Common myeloid progenitor, CD34-positive (primary cell): Measurements from ENCODE around the gene PARPBP.
"Not testable (repeated sequence)": the region's sequence is repeated elsewhere in the genome, so short reads cannot be mapped to it uniquely, and the experiment has no call there.

Experiments used
- CTCF ChIA-PET: fragments of 350-600 bp; sonication (Branson Sonifier 250); formaldehyde crosslinking; loops from one replicate; lab custom pipeline; 2021; ENCODE audit warnings: antibody characterized with exemption; lab: Charles Lee
- POLR2A ChIA-PET: fragments of 350-600 bp; sonication (Branson Sonifier 250); formaldehyde crosslinking; loops from one replicate; lab custom pipeline; 2021; ENCODE audit warnings: antibody characterized with exemption; lab: Charles Lee
- DNase-seq, 3 donors: peaks; one replicate each; pipeline versions ENCODE4 v3.0.0 to v3.0.0-alpha.2; 2013
- H3K27ac ChIP-seq, 2 experiments: 1 replicate in 1 of 2; 2 replicates in 1 of 2; pipeline ENCODE4 v1.7.0; 2013; ENCODE audit warnings: inconsistent platforms in 2 of 2, low read length in 2 of 2, mild to moderate bottlenecking in 2 of 2, low read depth in 1 of 2, moderate library complexity in 1 of 2; ENCODE audit not compliant: severe bottlenecking in 2 of 2, insufficient read depth in 1 of 2, poor library complexity in 1 of 2
- H3K27me3 ChIP-seq, 5 experiments: replicated peaks in 2 of 5; 1 replicate in 3 of 5; 2 replicates in 2 of 5; pipeline versions ENCODE4 v1.6.1 to v1.7.0; 2013; ENCODE audit warnings: low read length in 4 of 5, mild to moderate bottlenecking in 2 of 5, moderate library complexity in 2 of 5, inconsistent platforms in 1 of 5; ENCODE audit not compliant: insufficient read depth in 5 of 5, control insufficient read depth in 4 of 5
- H3K36me3 ChIP-seq, 4 experiments: 1 replicate in 2 of 4; 2 replicates in 2 of 4; pipeline versions ENCODE4 v1.6.1 to v1.7.0; 2013; ENCODE audit warnings: low read length in 3 of 4, control low read depth in 1 of 4, mild to moderate bottlenecking in 1 of 4; ENCODE audit not compliant: control insufficient read depth in 4 of 4, insufficient read depth in 4 of 4
- H3K4me1 ChIP-seq, 4 experiments: 1 replicate in 3 of 4; 2 replicates in 1 of 4; pipeline versions ENCODE4 v1.6.1 to v1.7.1; 2013; ENCODE audit warnings: low read length in 3 of 4, mild to moderate bottlenecking in 3 of 4, control low read depth in 1 of 4, inconsistent platforms in 1 of 4, moderate library complexity in 1 of 4; ENCODE audit not compliant: control insufficient read depth in 4 of 4, insufficient read depth in 4 of 4; ENCODE audit errors: control extremely low read depth in 1 of 4
- H3K4me3 ChIP-seq, 7 experiments: 1 replicate in 4 of 7; 2 replicates in 3 of 7; pipeline versions ENCODE4 v1.5.1 to v1.7.0; 2013; ENCODE audit warnings: mild to moderate bottlenecking in 7 of 7, low read length in 6 of 7, moderate library complexity in 6 of 7, inconsistent platforms in 2 of 7, low read depth in 2 of 7, control low read depth in 1 of 7; ENCODE audit not compliant: insufficient read depth in 4 of 7, control insufficient read depth in 1 of 7; ENCODE audit errors: extremely low read depth in 1 of 7
- H3K9me3 ChIP-seq, 5 experiments: 1 replicate in 4 of 5; 2 replicates in 1 of 5; pipeline versions ENCODE4 v1.6.1 to v1.7.1; 2013; ENCODE audit warnings: low read length in 4 of 5, mild to moderate bottlenecking in 2 of 5, inconsistent platforms in 1 of 5, low read depth in 1 of 5, moderate library complexity in 1 of 5; ENCODE audit not compliant: control insufficient read depth in 4 of 5, insufficient read depth in 2 of 5; ENCODE audit errors: control extremely low read depth in 1 of 5
- WGBS: methylation state at CpG from one replicate; pipeline ENCODE4 v1.1.5; 2013; ENCODE audit not compliant: insufficient coverage; 5-methylcytosine and 5-hydroxymethylcytosine counted together

PARPBP gene

DNA sequence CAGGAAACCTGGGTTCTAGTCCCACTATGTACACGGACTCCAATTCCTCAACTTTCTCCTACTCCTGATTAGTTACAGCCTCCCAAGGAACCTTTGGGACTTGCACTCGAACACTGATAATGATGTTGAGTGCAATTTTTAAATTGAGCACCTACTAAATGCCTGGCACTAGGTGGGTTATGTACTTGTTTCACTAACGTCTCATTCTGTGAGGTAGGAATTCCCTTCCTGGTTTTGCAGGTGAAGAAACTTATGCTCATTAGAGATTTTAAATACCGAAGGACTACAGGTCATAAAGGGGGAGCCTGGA, 536 bp downstream of the PARPBP start:
- Histone ChIP-seq H3K4me3 (peak overlapping the region; percentile 81 to 95 (median 87)), H3K4me1 (peaks cover 5 to 26% (median 17%) of the 10 kb centered on the region in 4 experiments), H3K27me3 (no peaks in the 10 kb centered on the region), H3K9me3 (no peaks in the 10 kb centered on the region), H3K27ac (peak overlapping the region; percentile 80 to 94), H3K36me3 (peaks cover 0 to 31% (median 9%) of the 10 kb centered on the region in 4 experiments)
- ChIA-PET CTCF (no interaction called here), POLR2A (no interaction called here)
- DNase-seq: no peak
- WGBS: 0% methylated on average over 2 of the region's 4 CpGs

GRCh38 chr12:102120886-102121285, 903 bp downstream of the PARPBP start:
- peak; percentile 6 to 17 (median 16) for DNase-seq
- 57% methylated on average over 1 of the region's 4 CpGs for WGBS
- H3K4me3 ChIP-seq: peak overlapping the region in 6 of 7 experiments; percentile 81 to 95 (median 89)
- peaks cover 5 to 26% (median 17%) of the 10 kb centered on the region in 4 experiments for H3K4me1 ChIP-seq
- H3K36me3 ChIP-seq: peaks cover 0 to 31% (median 8%) of the 10 kb centered on the region in 4 experiments
- H3K27me3 ChIP-seq: no peaks in the 10 kb centered on the region
- H3K9me3 ChIP-seq: no peaks in the 10 kb centered on the region
- ChIA-PET CTCF (no interaction called here), POLR2A (no interaction called here)
- H3K27ac ChIP-seq: peak overlapping the region in 1 of 2 experiments; percentile 94

GRCh38 chr12:102121328-102121727, 1.3 kb downstream of the PARPBP start:
- POLR2A ChIA-PET, H3K27me3 ChIP-seq, DNase-seq, H3K9me3 ChIP-seq, CTCF ChIA-PET: not testable (repeated sequence)
- Histone ChIP-seq H3K27ac (peak overlapping the region in 1 of 2 experiments; percentile 94), H3K4me3 (peak overlapping the region in 3 of 7 experiments; percentile 81 to 91 (median 87)), H3K36me3 (peaks cover 0 to 31% (median 8%) of the 10 kb centered on the region in 4 experiments), H3K4me1 (peaks cover 5 to 26% (median 17%) of the 10 kb centered on the region in 4 experiments)
- 95% methylated on average over 2 of the region's 2 CpGs for WGBS

- DNase-seq, H3K27ac ChIP-seq, H3K27me3 ChIP-seq, CTCF ChIA-PET, H3K9me3 ChIP-seq, H3K4me3 ChIP-seq, H3K4me1 ChIP-seq: not testable (repeated sequence)
- POLR2A ChIA-PET: interaction anchor here (0.6 kb wide), 1 partner anchor 609 kb away, joined by 3 read pairs; no protein-coding TSS in a partner anchor
- H3K36me3 ChIP-seq: peaks cover 0 to 17% (median 13%) of the 10 kb centered on the region in 4 experiments
- WGBS: 100% methylated on average over 1 of the region's 3 CpGs
Measured at GRCh38 chr12:102130720-102131119, 10.7 kb downstream of the PARPBP start.

- H3K4me3 ChIP-seq, H3K27me3 ChIP-seq, H3K27ac ChIP-seq, H3K9me3 ChIP-seq, CTCF ChIA-PET, POLR2A ChIA-PET, DNase-seq, H3K4me1 ChIP-seq: not testable (repeated sequence)
- H3K36me3 ChIP-seq: peaks cover 0 to 14% (median 12%) of the 10 kb centered on the region in 4 experiments
- no CpG with 5 or more reads among the region's 2 CpGs for WGBS
Measured at GRCh38 chr12:102131442-102131841, 11.5 kb downstream of the PARPBP start.

DNA sequence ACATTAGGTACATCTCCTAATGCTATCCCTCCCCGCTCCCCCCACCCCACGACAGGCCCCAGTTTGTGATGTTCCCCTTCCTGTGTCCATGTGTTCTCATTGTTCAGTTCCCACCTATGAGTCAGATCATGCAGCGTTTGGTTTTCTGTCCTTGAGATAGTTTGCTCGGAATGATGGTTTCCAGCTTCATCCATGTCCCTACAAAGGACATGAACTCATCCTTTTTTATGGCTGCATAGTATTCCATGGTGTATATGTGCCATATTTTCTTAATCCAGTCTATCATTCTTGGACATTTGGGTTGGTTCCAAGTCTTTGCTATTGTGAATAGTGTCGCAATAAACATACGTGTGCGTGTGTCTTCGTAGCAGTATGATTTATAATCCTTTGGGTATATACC, 17.6 kb downstream of the PARPBP start:
- H3K9me3 ChIP-seq, POLR2A ChIA-PET, H3K27ac ChIP-seq, H3K36me3 ChIP-seq, H3K4me1 ChIP-seq, H3K4me3 ChIP-seq, H3K27me3 ChIP-seq, DNase-seq: not testable (repeated sequence)
- CTCF ChIA-PET: interaction anchor here (0.6 kb wide), 1 partner anchor 453 kb away, joined by 3 read pairs; no protein-coding TSS in a partner anchor
- WGBS: 100% methylated on average over 2 of the region's 8 CpGs

GRCh38 chr12:102142866-102143373, 22.9 kb downstream of the PARPBP start:
- 97% methylated on average over 10 of the region's 11 CpGs for WGBS
- H3K36me3 ChIP-seq, H3K9me3 ChIP-seq, H3K4me3 ChIP-seq, DNase-seq, POLR2A ChIA-PET, H3K27me3 ChIP-seq, CTCF ChIA-PET, H3K4me1 ChIP-seq, H3K27ac ChIP-seq: not testable (repeated sequence)
